ENCODE measurements around the gene PTPN13.
"Not testable (repeated sequence)": the region's sequence is repeated elsewhere in the genome, so short reads cannot be mapped to it uniquely, and the experiment has no call there.

The PTPN13 gene

GRCh38 chr4:86652332-86652932, 58.3 kb downstream of the PTPN13 start:
- DNase-seq (ENCODE audit: low spot score), result no peak

GRCh38 chr4:86653237-86653865, 59.2 kb downstream of the PTPN13 start:
- no peak for DNase-seq (ENCODE audit: low spot score)

GRCh38 chr4:86656781-86657180, 62.7 kb downstream of the PTPN13 start:
- DNase-seq (ENCODE audit: low spot score), result not testable (repeated sequence)

- no peak for DNase-seq (ENCODE audit: low spot score)
Measured at GRCh38 chr4:86657382-86657781, 63.3 kb downstream of the PTPN13 start.

GRCh38 chr4:86657910-86658309, 63.8 kb downstream of the PTPN13 start:
- DNase-seq (ENCODE audit: low spot score), result no peak

- DNase-seq (ENCODE audit: low spot score), result no peak
Measured at GRCh38 chr4:86660401-86660800, 66.3 kb downstream of the PTPN13 start.

GRCh38 chr4:86661006-86661405, 66.9 kb downstream of the PTPN13 start:
- DNase-seq (ENCODE audit: low spot score), result no peak

- no peak for DNase-seq (ENCODE audit: low spot score)
Measured at GRCh38 chr4:86661418-86661817, 67.3 kb downstream of the PTPN13 start.

GRCh38 chr4:86664959-86665358, 70.8 kb downstream of the PTPN13 start:
- DNase-seq (ENCODE audit: low spot score), result no peak

- DNase-seq (ENCODE audit: low spot score), result no peak
Measured at GRCh38 chr4:86670298-86670697, 76.2 kb downstream of the PTPN13 start.

GRCh38 chr4:86670756-86671155, 76.6 kb downstream of the PTPN13 start:
- DNase-seq (ENCODE audit: low spot score), result no peak

- no peak for DNase-seq (ENCODE audit: low spot score)
Measured at GRCh38 chr4:86675548-86675947, 81.4 kb downstream of the PTPN13 start.

GRCh38 chr4:86678796-86679195, 84.7 kb downstream of the PTPN13 start:
- DNase-seq (ENCODE audit: low spot score), result no peak

- DNase-seq (ENCODE audit: low spot score), result no peak
Measured at GRCh38 chr4:86679441-86679840, 85.3 kb downstream of the PTPN13 start.

- no peak for DNase-seq (ENCODE audit: low spot score)
Measured at GRCh38 chr4:86683167-86683566, 89.1 kb downstream of the PTPN13 start.

- no peak for DNase-seq (ENCODE audit: low spot score)
Measured at GRCh38 chr4:86683983-86684382, 89.9 kb downstream of the PTPN13 start.

GRCh38 chr4:86685401-86685800, 91.3 kb downstream of the PTPN13 start:
- DNase-seq (ENCODE audit: low spot score), result no peak

- DNase-seq (ENCODE audit: low spot score), result no peak
Measured at GRCh38 chr4:86686741-86687140, 92.6 kb downstream of the PTPN13 start.

GRCh38 chr4:86688026-86688425, 93.9 kb downstream of the PTPN13 start:
- DNase-seq (ENCODE audit: low spot score), result no peak

GRCh38 chr4:86704601-86705000, 110.5 kb downstream of the PTPN13 start:
- no peak for DNase-seq (ENCODE audit: low spot score)

- DNase-seq (ENCODE audit: low spot score), result no peak
Measured at GRCh38 chr4:86706923-86707597, 112.9 kb downstream of the PTPN13 start.

- DNase-seq (ENCODE audit: low spot score), result no peak
Measured at GRCh38 chr4:86717651-86718050, 123.5 kb downstream of the PTPN13 start.

- no peak for DNase-seq (ENCODE audit: low spot score)
Measured at GRCh38 chr4:86718152-86718551, 124.0 kb downstream of the PTPN13 start.

- DNase-seq (ENCODE audit: low spot score), result not testable (repeated sequence)
Measured at GRCh38 chr4:86719149-86719548, 125.0 kb downstream of the PTPN13 start.
